GM23338 (cell line): ENCODE measurements around the gene NTM. TPM values are rescaled to one million over a fixed set of nuclear protein-coding genes. Genes with fewer than 3 reads are reported as not detected.
"Not testable (repeated sequence)": the region's sequence is repeated elsewhere in the genome, so short reads cannot be mapped to it uniquely, and the experiment has no call there.

Experiments used
- ATAC-seq: fragments of 200-7000 bp; cut with Tn5 transposase; 3 replicates; pipeline ENCODE4 v1.9.1; 2020
- DNase-seq: peaks from one replicate; pipeline ENCODE4 v3.0.0-alpha.2; 2015; ENCODE audit warnings: low spot score
- H2AFZ ChIP-seq: fragments of 200-600 bp; sonication (generic); 2 replicates; pipeline ENCODE4 v1.8.0; 2016; ENCODE audit warnings: antibody characterized with exemption, mild to moderate bottlenecking, moderate library complexity
- H3F3A ChIP-seq: fragments of 200-600 bp; sonication (generic); replicated peaks from 2 replicates; pipeline ENCODE4 v1.8.0; 2017; ENCODE audit warnings: antibody characterized with exemption, mixed run types, low read depth
- H3K27ac ChIP-seq: fragments of 200-600 bp; sonication (generic); 2 replicates; pipeline ENCODE4 v1.6.1; 2016; ENCODE audit warnings: low read depth
- H3K27me3 ChIP-seq: fragments of 200-600 bp; sonication (generic); 2 replicates; pipeline ENCODE4 v1.8.0; 2016; ENCODE audit warnings: mild to moderate bottlenecking, mixed run types, moderate library complexity; ENCODE audit not compliant: insufficient read depth
- H3K36me3 ChIP-seq: fragments of 200-600 bp; sonication (generic); 2 replicates; pipeline ENCODE4 v1.8.0; 2016; ENCODE audit warnings: mild to moderate bottlenecking; ENCODE audit not compliant: insufficient read depth
- H3K4me1 ChIP-seq: fragments of 200-600 bp; sonication (generic); 2 replicates; pipeline ENCODE4 v1.8.0; 2016; ENCODE audit warnings: mild to moderate bottlenecking, moderate library complexity; ENCODE audit not compliant: insufficient read depth
- H3K4me2 ChIP-seq: fragments of 200-600 bp; sonication (generic); 2 replicates; pipeline ENCODE4 v1.7.1; 2017; ENCODE audit warnings: mixed run types
- H3K4me3 ChIP-seq: fragments of 200-600 bp; sonication (generic); 2 replicates; pipeline ENCODE4 v1.6.1; 2016; ENCODE audit warnings: mixed run types
- H3K79me2 ChIP-seq: fragments of 200-600 bp; sonication (generic); replicated peaks from 2 replicates; pipeline ENCODE4 v1.8.0; 2017; ENCODE audit warnings: mild to moderate bottlenecking; ENCODE audit not compliant: insufficient read depth
- H3K9me2 ChIP-seq: fragments of 200-600 bp; sonication (generic); 2 replicates; pipeline ENCODE4 v1.8.0; 2017; ENCODE audit not compliant: insufficient read depth
- H4K20me1 ChIP-seq: fragments of 200-600 bp; sonication (generic); replicated peaks from 2 replicates; pipeline ENCODE4 v1.8.0; 2017; ENCODE audit warnings: mild to moderate bottlenecking; ENCODE audit not compliant: insufficient read depth
- H3K27ac Mint-ChIP-seq: 2 replicates; pipeline ENCODE4 v1.8.0; 2020; ENCODE audit warnings: inconsistent platforms, mild to moderate bottlenecking, moderate library complexity, mixed read lengths
- H3K27me3 Mint-ChIP-seq: 3 replicates; pipeline ENCODE4 v1.8.0; 2022; ENCODE audit warnings: low read depth, mild to moderate bottlenecking, moderate library complexity, mixed read lengths, inconsistent platforms; ENCODE audit not compliant: insufficient read depth, poor library complexity
- H3K36me3 Mint-ChIP-seq: 3 replicates; pipeline ENCODE4 v1.8.0; 2021; ENCODE audit warnings: low read depth, mild to moderate bottlenecking, inconsistent platforms, moderate library complexity, mixed read lengths
- H3K4me1 Mint-ChIP-seq: 3 replicates; pipeline ENCODE4 v1.8.0; 2020; ENCODE audit warnings: mild to moderate bottlenecking, inconsistent platforms, mixed read lengths
- H3K4me3 Mint-ChIP-seq: 3 replicates; pipeline ENCODE4 v1.8.0; 2021; ENCODE audit warnings: moderate library complexity, mild to moderate bottlenecking, inconsistent platforms, mixed read lengths
- H3K9me3 Mint-ChIP-seq: 3 replicates; pipeline ENCODE4 v1.8.0; 2020; ENCODE audit warnings: moderate library complexity, mild to moderate bottlenecking, inconsistent platforms, mixed read lengths
- CREB1 ChIP-seq: fragments of 250-450 bp; sonication (Bioruptor Pico); IDR thresholded peaks from 2 replicates; pipeline ENCODE4 v1.5.0; 2020; ENCODE audit warnings: low read depth, mild to moderate bottlenecking, moderate library complexity
- EZH2 ChIP-seq: fragments of 200-600 bp; sonication (generic); IDR thresholded peaks from one replicate; pipeline ENCODE4 v1.8.0; 2017; ENCODE audit warnings: antibody characterized with exemption, mild to moderate bottlenecking, low read depth; ENCODE audit not compliant: unreplicated experiment
- EZH2phosphoT487 ChIP-seq: fragments of 200-600 bp; sonication (generic); IDR thresholded peaks from one replicate; pipeline ENCODE4 v1.8.1; 2018; ENCODE audit warnings: antibody characterized with exemption; ENCODE audit not compliant: unreplicated experiment
- NANOG ChIP-seq: IDR thresholded peaks from 2 replicates; pipeline ENCODE4 v1.6.1; 2016; ENCODE audit warnings: antibody characterized with exemption, borderline replicate concordance
- POLR2AphosphoS5 ChIP-seq: IDR thresholded peaks from 2 replicates; pipeline ENCODE4 v1.6.1; 2016; ENCODE audit warnings: antibody characterized with exemption, low read depth
- STAT1 ChIP-seq: IDR thresholded peaks from one replicate; pipeline ENCODE4 v1.6.1; 2016; ENCODE audit warnings: antibody characterized with exemption; ENCODE audit not compliant: unreplicated experiment
- ZNF114 ChIP-seq: fragments of 250-450 bp; sonication (Bioruptor Pico); IDR thresholded peaks from 2 replicates; pipeline ENCODE4 v1.5.0; 2020; ENCODE audit warnings: mild to moderate bottlenecking, moderate library complexity
- ZNF331 ChIP-seq: fragments of 250-450 bp; sonication (Bioruptor Pico); IDR thresholded peaks from 2 replicates; pipeline ENCODE4 v1.5.0; 2020; ENCODE audit warnings: low read depth, mild to moderate bottlenecking, moderate library complexity
- polyA plus RNA-seq: library from polyadenylated mRNA; unstranded; fragments of >200 nt; fragmentation: Nextera tagmentation; extraction: Ambion mirVana; gene quantifications from 2 replicates; pipeline ENCODE4 v1.2.1, GENCODE V29; 2016
- total RNA-seq: library from RNA; depleted of rRNA; stranded (reverse); fragments of >200 nt; shearing (Covaris generic); gene quantifications from 2 replicates; pipeline ENCODE4 v1.2.3, GENCODE V29; 2014
- TF ChIP-seq, protein P1 (sequence below): fragments of 250-450 bp; sonication (Bioruptor Pico); IDR thresholded peaks from 2 replicates; pipeline ENCODE4 v1.5.0; 2020; ENCODE audit warnings: mild to moderate bottlenecking, moderate library complexity
- TF ChIP-seq, protein P2 (sequence below): IDR thresholded peaks from one replicate; pipeline ENCODE4 v1.6.1; 2018; ENCODE audit warnings: antibody characterized with exemption; ENCODE audit not compliant: unreplicated experiment
- TF ChIP-seq, protein P3 (sequence below), 2 experiments: fragments of 200-600 bp in 1 of 2; sonication (generic) in 1 of 2; conservative IDR thresholded peaks; 2 replicates each; pipeline versions ENCODE4 v1.5.1 to v1.6.1; 2016 to 2017; ENCODE audit warnings: antibody characterized with exemption in 2 of 2, low read depth in 2 of 2, mild to moderate bottlenecking in 2 of 2, moderate library complexity in 1 of 2

The NTM gene
- total and polyA plus RNA-seq, 2 experiments from 2014 or later, result 10.6 to 14.6 TPM

DNA sequence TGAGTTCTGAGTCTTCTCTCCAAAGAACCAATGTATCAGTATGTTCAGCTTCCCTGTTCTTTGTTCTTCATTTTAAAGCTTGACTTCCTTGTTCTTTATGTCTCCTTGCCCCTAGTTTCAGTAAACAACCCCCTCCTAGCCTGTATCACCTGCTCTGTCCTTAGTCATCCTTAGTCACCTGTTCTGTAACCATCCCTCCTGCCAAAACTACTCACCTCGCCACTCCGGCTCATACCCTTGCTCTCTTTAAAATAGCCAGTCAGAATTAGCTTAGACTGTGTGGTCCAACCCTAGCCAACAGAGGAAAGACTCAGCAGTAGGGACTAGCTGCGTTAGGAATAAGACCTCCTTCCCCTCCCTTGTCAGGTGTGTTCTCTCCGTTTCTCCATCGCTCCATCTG lies 127.3 kb downstream of the NTM start:
- H3K27ac ChIP-seq, H3F3A ChIP-seq, ATAC-seq, DNase-seq, H2AFZ ChIP-seq, H3K36me3 Mint-ChIP-seq, H3K4me1 ChIP-seq, H3K27ac Mint-ChIP-seq, H3K4me3 Mint-ChIP-seq, H3K27me3 ChIP-seq, H3K9me3 Mint-ChIP-seq, H4K20me1 ChIP-seq, H3K4me2 ChIP-seq, H3K27me3 Mint-ChIP-seq, H3K9me2 ChIP-seq, H3K4me1 Mint-ChIP-seq, H3K36me3 ChIP-seq, H3K4me3 ChIP-seq, H3K79me2 ChIP-seq: not testable (repeated sequence)

DNA sequence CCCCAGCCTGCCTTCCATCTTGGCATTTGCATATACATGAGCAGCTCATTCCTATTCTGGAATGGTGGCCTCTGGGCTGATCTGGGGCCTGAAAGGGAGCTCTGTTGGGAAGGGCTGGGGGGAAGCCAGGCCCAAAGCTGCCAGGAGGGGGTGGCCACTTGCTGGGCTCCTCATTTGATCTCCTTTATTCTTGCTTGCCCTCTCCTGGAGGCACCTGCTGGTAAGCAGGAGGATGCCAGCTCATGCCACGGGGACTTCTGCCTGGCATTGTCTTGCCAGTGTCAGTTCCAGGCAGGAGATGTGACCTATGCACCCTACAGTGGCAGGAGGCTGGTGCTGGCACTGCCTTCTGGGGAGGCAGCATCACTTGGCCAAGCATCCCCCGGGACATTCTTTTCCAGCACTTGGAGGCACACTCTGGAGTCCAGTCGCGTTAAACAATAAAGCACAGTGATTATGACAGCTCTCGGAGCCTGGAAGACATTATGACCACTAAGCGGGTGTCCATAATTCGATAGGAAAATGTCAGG lies 128.3 kb downstream of the NTM start:
- H3K9me3 Mint-ChIP-seq, result no peaks in the 10 kb centered on the region
- H2AFZ ChIP-seq, result no peak overlapping the region
- H3K4me2 ChIP-seq, result no peak overlapping the region
- H3K9me2 ChIP-seq, result no peaks in the 10 kb centered on the region; the same call in 1 of the 2 replicates
- ATAC-seq (peak; percentile 90), DNase-seq (peak; percentile 31)
- H3K4me1 ChIP-seq, result peaks cover under 1% of the 10 kb centered on the region; the same call in 1 of the 2 replicates
- no peak overlapping the region for H3K27ac ChIP-seq
- H3K4me1 Mint-ChIP-seq, result peaks cover 10% of the 10 kb centered on the region
- no peak overlapping the region for H3K27ac Mint-ChIP-seq
- H3K4me3 Mint-ChIP-seq, result no peak overlapping the region
- H3K36me3 Mint-ChIP-seq, result no peaks in the 10 kb centered on the region; the same call in 2 of the 3 replicates
- H4K20me1 ChIP-seq, result no peaks in the 10 kb centered on the region
- peaks cover 9% of the 10 kb centered on the region for H3K27me3 Mint-ChIP-seq
- no peaks in the 10 kb centered on the region for H3F3A ChIP-seq
- no peaks in the 10 kb centered on the region for H3K27me3 ChIP-seq
- H3K79me2 ChIP-seq, result no peaks in the 10 kb centered on the region
- H3K4me3 ChIP-seq, result no peak overlapping the region
- H3K36me3 ChIP-seq, result no peaks in the 10 kb centered on the region
- TF ChIP-seq ZNF114 (CRISPR knock-in tag) (no peak), EZH2 (no peak), STAT1 (no peak), CREB1 (CRISPR knock-in tag) (no peak), POLR2AphosphoS5 (no peak), EZH2phosphoT487 (no peak), NANOG (no peak), ZNF331 (CRISPR knock-in tag) (no peak)
- TF ChIP-seq, protein P1, sequence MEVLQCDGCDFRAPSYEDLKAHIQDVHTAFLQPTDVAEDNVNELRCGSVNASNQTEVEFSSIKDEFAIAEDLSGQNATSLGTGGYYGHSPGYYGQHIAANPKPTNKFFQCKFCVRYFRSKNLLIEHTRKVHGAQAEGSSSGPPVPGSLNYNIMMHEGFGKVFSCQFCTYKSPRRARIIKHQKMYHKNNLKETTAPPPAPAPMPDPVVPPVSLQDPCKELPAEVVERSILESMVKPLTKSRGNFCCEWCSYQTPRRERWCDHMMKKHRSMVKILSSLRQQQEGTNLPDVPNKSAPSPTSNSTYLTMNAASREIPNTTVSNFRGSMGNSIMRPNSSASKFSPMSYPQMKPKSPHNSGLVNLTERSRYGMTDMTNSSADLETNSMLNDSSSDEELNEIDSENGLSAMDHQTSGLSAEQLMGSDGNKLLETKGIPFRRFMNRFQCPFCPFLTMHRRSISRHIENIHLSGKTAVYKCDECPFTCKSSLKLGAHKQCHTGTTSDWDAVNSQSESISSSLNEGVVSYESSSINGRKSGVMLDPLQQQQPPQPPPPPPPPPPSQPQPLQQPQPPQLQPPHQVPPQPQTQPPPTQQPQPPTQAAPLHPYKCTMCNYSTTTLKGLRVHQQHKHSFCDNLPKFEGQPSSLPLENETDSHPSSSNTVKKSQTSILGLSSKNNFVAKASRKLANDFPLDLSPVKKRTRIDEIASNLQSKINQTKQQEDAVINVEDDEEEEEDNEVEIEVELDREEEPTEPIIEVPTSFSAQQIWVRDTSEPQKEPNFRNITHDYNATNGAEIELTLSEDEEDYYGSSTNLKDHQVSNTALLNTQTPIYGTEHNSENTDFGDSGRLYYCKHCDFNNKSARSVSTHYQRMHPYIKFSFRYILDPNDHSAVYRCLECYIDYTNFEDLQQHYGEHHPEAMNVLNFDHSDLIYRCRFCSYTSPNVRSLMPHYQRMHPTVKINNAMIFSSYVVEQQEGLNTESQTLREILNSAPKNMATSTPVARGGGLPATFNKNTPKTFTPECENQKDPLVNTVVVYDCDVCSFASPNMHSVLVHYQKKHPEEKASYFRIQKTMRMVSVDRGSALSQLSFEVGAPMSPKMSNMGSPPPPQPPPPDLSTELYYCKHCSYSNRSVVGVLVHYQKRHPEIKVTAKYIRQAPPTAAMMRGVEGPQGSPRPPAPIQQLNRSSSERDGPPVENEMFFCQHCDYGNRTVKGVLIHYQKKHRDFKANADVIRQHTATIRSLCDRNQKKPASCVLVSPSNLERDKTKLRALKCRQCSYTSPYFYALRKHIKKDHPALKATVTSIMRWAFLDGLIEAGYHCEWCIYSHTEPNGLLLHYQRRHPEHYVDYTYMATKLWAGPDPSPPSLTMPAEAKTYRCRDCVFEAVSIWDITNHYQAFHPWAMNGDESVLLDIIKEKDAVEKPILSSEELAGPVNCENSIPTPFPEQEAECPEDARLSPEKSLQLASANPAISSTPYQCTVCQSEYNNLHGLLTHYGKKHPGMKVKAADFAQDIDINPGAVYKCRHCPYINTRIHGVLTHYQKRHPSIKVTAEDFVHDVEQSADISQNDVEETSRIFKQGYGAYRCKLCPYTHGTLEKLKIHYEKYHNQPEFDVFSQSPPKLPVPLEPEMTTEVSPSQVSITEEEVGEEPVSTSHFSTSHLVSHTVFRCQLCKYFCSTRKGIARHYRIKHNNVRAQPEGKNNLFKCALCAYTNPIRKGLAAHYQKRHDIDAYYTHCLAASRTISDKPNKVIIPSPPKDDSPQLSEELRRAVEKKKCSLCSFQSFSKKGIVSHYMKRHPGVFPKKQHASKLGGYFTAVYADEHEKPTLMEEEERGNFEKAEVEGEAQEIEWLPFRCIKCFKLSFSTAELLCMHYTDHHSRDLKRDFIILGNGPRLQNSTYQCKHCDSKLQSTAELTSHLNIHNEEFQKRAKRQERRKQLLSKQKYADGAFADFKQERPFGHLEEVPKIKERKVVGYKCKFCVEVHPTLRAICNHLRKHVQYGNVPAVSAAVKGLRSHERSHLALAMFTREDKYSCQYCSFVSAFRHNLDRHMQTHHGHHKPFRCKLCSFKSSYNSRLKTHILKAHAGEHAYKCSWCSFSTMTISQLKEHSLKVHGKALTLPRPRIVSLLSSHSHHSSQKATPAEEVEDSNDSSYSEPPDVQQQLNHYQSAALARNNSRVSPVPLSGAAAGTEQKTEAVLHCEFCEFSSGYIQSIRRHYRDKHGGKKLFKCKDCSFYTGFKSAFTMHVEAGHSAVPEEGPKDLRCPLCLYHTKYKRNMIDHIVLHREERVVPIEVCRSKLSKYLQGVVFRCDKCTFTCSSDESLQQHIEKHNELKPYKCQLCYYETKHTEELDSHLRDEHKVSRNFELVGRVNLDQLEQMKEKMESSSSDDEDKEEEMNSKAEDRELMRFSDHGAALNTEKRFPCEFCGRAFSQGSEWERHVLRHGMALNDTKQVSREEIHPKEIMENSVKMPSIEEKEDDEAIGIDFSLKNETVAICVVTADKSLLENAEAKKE (CRISPR knock-in tag), result no peak
- TF ChIP-seq, protein P2, sequence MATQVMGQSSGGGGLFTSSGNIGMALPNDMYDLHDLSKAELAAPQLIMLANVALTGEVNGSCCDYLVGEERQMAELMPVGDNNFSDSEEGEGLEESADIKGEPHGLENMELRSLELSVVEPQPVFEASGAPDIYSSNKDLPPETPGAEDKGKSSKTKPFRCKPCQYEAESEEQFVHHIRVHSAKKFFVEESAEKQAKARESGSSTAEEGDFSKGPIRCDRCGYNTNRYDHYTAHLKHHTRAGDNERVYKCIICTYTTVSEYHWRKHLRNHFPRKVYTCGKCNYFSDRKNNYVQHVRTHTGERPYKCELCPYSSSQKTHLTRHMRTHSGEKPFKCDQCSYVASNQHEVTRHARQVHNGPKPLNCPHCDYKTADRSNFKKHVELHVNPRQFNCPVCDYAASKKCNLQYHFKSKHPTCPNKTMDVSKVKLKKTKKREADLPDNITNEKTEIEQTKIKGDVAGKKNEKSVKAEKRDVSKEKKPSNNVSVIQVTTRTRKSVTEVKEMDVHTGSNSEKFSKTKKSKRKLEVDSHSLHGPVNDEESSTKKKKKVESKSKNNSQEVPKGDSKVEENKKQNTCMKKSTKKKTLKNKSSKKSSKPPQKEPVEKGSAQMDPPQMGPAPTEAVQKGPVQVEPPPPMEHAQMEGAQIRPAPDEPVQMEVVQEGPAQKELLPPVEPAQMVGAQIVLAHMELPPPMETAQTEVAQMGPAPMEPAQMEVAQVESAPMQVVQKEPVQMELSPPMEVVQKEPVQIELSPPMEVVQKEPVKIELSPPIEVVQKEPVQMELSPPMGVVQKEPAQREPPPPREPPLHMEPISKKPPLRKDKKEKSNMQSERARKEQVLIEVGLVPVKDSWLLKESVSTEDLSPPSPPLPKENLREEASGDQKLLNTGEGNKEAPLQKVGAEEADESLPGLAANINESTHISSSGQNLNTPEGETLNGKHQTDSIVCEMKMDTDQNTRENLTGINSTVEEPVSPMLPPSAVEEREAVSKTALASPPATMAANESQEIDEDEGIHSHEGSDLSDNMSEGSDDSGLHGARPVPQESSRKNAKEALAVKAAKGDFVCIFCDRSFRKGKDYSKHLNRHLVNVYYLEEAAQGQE, result no peak
- TF ChIP-seq, protein P3, sequence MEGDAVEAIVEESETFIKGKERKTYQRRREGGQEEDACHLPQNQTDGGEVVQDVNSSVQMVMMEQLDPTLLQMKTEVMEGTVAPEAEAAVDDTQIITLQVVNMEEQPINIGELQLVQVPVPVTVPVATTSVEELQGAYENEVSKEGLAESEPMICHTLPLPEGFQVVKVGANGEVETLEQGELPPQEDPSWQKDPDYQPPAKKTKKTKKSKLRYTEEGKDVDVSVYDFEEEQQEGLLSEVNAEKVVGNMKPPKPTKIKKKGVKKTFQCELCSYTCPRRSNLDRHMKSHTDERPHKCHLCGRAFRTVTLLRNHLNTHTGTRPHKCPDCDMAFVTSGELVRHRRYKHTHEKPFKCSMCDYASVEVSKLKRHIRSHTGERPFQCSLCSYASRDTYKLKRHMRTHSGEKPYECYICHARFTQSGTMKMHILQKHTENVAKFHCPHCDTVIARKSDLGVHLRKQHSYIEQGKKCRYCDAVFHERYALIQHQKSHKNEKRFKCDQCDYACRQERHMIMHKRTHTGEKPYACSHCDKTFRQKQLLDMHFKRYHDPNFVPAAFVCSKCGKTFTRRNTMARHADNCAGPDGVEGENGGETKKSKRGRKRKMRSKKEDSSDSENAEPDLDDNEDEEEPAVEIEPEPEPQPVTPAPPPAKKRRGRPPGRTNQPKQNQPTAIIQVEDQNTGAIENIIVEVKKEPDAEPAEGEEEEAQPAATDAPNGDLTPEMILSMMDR (conservative IDR thresholded peaks at IDR 0.05; ENCODE audit: low read depth in 2 of 2), result no peak
